Spleen (tissue), 11 donors: ENCODE data around the gene BTAF1. TPM values are rescaled to one million over a fixed set of nuclear protein-coding genes. Genes with fewer than 3 reads are reported as not detected.

Source experiments
- DNase-seq: peaks from one replicate; pipeline ENCODE4 v3.0.0-alpha.2; 2020
- H3K27ac ChIP-seq, 8 donors: fragments of 200-600 bp; sonication (generic) in 7 of 8; 1 replicate in 4 of 8; 2 replicates in 4 of 8; pipeline versions ENCODE4 v1.5.0 to v1.8.0; 2016 to 2021; ENCODE audit warnings: inconsistent platforms in 4 of 8, mild to moderate bottlenecking in 4 of 8, moderate library complexity in 1 of 8
- H3K27me3 ChIP-seq, 7 donors: fragments of 200-600 bp; sonication (generic) in 6 of 7; replicated peaks in 1 of 7; 1 replicate in 4 of 7; 2 replicates in 3 of 7; pipeline versions ENCODE4 v1.5.0 to v1.8.0; 2016 to 2021; ENCODE audit warnings: inconsistent platforms in 3 of 7, mild to moderate bottlenecking in 1 of 7
- H3K36me3 ChIP-seq, 6 donors: fragments of 200-600 bp; sonication (generic) in 5 of 6; 1 replicate in 4 of 6; 2 replicates in 2 of 6; pipeline versions ENCODE4 v1.5.0 to v1.8.0; 2016 to 2021; ENCODE audit warnings: inconsistent platforms in 2 of 6
- H3K4me1 ChIP-seq, 6 donors: fragments of 200-600 bp; sonication (generic) in 5 of 6; 1 replicate in 3 of 6; 2 replicates in 3 of 6; pipeline versions ENCODE4 v1.5.0 to v1.8.0; 2016 to 2021; ENCODE audit warnings: inconsistent platforms in 3 of 6
- H3K4me3 ChIP-seq, 8 donors: fragments of 200-600 bp; sonication (generic) in 7 of 8; 1 replicate in 4 of 8; 2 replicates in 4 of 8; pipeline versions ENCODE4 v1.5.0 to v1.8.0; 2016 to 2021; ENCODE audit warnings: inconsistent platforms in 4 of 8, mild to moderate bottlenecking in 4 of 8, moderate library complexity in 2 of 8
- H3K9me3 ChIP-seq, 8 donors: fragments of 200-600 bp; sonication (generic) in 7 of 8; 1 replicate in 4 of 8; 2 replicates in 4 of 8; pipeline versions ENCODE4 v1.5.0 to v1.8.0; 2016 to 2021; ENCODE audit warnings: inconsistent platforms in 4 of 8
- CTCF ChIP-seq, 11 experiments: fragments of 200-600 bp in 7 of 11; fragments of 450-650 bp in 4 of 11; sonication (generic) in 4 of 11; IDR thresholded peaks in 8 of 11; conservative IDR thresholded peaks in 3 of 11; 1 replicate in 7 of 11; 2 replicates in 4 of 11; pipeline versions ENCODE4 v1.4.0 to v1.8.0; 2016 to 2021; ENCODE audit warnings: antibody characterized with exemption in 11 of 11, inconsistent platforms in 4 of 11, mild to moderate bottlenecking in 1 of 11
- POLR2A ChIP-seq, 3 donors: fragments of 450-650 bp; IDR thresholded peaks; one replicate each; pipeline ENCODE4 v1.5.1; 2017; ENCODE audit warnings: antibody characterized with exemption in 3 of 3, mild to moderate bottlenecking in 1 of 3
- POLR2AphosphoS5 ChIP-seq, 3 donors: sonication (generic); formaldehyde crosslinking; IDR thresholded peaks; one replicate each; pipeline ENCODE4 v1.5.1; 2017; ENCODE audit warnings: antibody characterized with exemption in 3 of 3
- WGBS, 5 donors: extraction: QIAGEN DNeasy Blood & Tissue Kit in 3 of 5; methylation state at CpG; one replicate each; pipeline versions ENCODE4 v1.1.5 to v1.1.7; 2013 to 2018; 5-methylcytosine and 5-hydroxymethylcytosine counted together
- intact Hi-C: fragments of 100-400 bp; cut with DNase I; formaldehyde crosslinking; loops from one replicate; pipeline ENCODE4 v1.15.0; 2023; ENCODE audit warnings: low total_unique reads
- polyA plus RNA-seq, 3 donors: library from polyadenylated mRNA; stranded (reverse); fragments of 200-250 nt; gene quantifications; one replicate each; pipeline ENCODE4 v1.2.1, GENCODE V29; 2013
- total RNA-seq, 7 donors: library from RNA; depleted of rRNA in 3 of 7; stranded (reverse); fragments of >200 nt in 3 of 7; fragmentation: NEBNext Ultra II Directional in 4 of 7; extraction: Animal tissue kit (Norgen Biotek cat#: 25700) in 4 of 7; gene quantifications; one replicate each; pipeline versions ENCODE4 v1.1.0 to v1.2.1, GENCODE V29; 2016 to 2021
- donor health status: healthy with polysubstance abuse.
- donor health status: DM: no; HTN: no; CAD: no; lungs with moderate emphysema.
- donor health status: DM: no; HTN: no; CAD: no.
- donor health status: Bipolar disorder and iron deficiency.
- donor health status: healthy.
- donor health status: DM: no; HTN: no; CAD: no.
- donor health status: DM: yes; HTN: yes; CAD: no.

The BTAF1 gene
- total and polyA plus RNA-seq, 10 donors: 8.8 to 69.2 (median 50.2) TPM

- Histone ChIP-seq H3K4me1 (no peaks in the 10 kb centered on the region), H3K9me3 (no peaks in the 10 kb centered on the region), H3K36me3 (peaks cover 0 to 91% (median 19%) of the 10 kb centered on the region in 6 donors), H3K27me3 (no peaks in the 10 kb centered on the region), H3K27ac (no peak overlapping the region), H3K4me3 (no peak overlapping the region)
- 69 to 82% (median 79%) methylated on average over 5 of the region's 5 CpGs for WGBS, 5 donors
- TF ChIP-seq POLR2A (IDR thresholded peaks at IDR 0.05) (no peak), POLR2AphosphoS5 (IDR thresholded peaks at IDR 0.05) (no peak), CTCF (IDR thresholded peaks at IDR 0.05 in 8 of 11, conservative IDR thresholded peaks at IDR 0.05 in 3 of 11) (no peak)
- intact Hi-C loops: no loop called here
- no peak for DNase-seq
These were observed 21.5 kb downstream of the BTAF1 start for GRCh38 chr10:91944880-91945630.

- Histone ChIP-seq H3K36me3 (peaks cover 0 to 95% (median 74%) of the 10 kb centered on the region in 6 donors), H3K27ac (no peak overlapping the region), H3K4me1 (no peaks in the 10 kb centered on the region), H3K9me3 (no peaks in the 10 kb centered on the region), H3K27me3 (no peaks in the 10 kb centered on the region), H3K4me3 (no peak overlapping the region)
- TF ChIP-seq POLR2AphosphoS5 (IDR thresholded peaks at IDR 0.05) (no peak), CTCF (IDR thresholded peaks at IDR 0.05 in 8 of 11, conservative IDR thresholded peaks at IDR 0.05 in 3 of 11) (no peak), POLR2A (IDR thresholded peaks at IDR 0.05) (no peak)
- 93 to 98% (median 95%) methylated on average over 2 of the region's 2 CpGs for WGBS, 5 donors
- no peak for DNase-seq
- intact Hi-C loops: no loop called here
These were observed 30.1 kb downstream of the BTAF1 start for GRCh38 chr10:91953600-91954160.

GRCh38 chr10:91955114-91955513 is 31.5 kb downstream of the BTAF1 start:
- Histone ChIP-seq H3K36me3 (peaks cover 0 to 100% (median 83%) of the 10 kb centered on the region in 6 donors), H3K4me3 (no peak overlapping the region), H3K27ac (no peak overlapping the region), H3K27me3 (no peaks in the 10 kb centered on the region), H3K9me3 (no peaks in the 10 kb centered on the region), H3K4me1 (no peaks in the 10 kb centered on the region)
- no peak for DNase-seq
- TF ChIP-seq POLR2AphosphoS5 (IDR thresholded peaks at IDR 0.05) (no peak), POLR2A (IDR thresholded peaks at IDR 0.05) (no peak), CTCF (IDR thresholded peaks at IDR 0.05 in 8 of 11, conservative IDR thresholded peaks at IDR 0.05 in 3 of 11) (no peak)
- intact Hi-C loops: no loop called here
- 86 to 98% (median 91%) methylated on average over 3 of the region's 3 CpGs for WGBS, 5 donors

- TF ChIP-seq POLR2A (IDR thresholded peaks at IDR 0.05): no peak
- no peak for TF ChIP-seq CTCF (IDR thresholded peaks at IDR 0.05 in 8 of 11, conservative IDR thresholded peaks at IDR 0.05 in 3 of 11)
- no peak for TF ChIP-seq POLR2AphosphoS5 (IDR thresholded peaks at IDR 0.05)
- Histone ChIP-seq H3K4me3 (no peak overlapping the region), H3K4me1 (no peaks in the 10 kb centered on the region), H3K36me3 (peaks cover 0 to 100% (median 87%) of the 10 kb centered on the region in 6 donors), H3K27ac (no peak overlapping the region), H3K9me3 (no peaks in the 10 kb centered on the region), H3K27me3 (no peaks in the 10 kb centered on the region)
- WGBS, 5 donors: 91 to 100% (median 95%) methylated on average over 1 of the region's 1 CpG
- intact Hi-C loops: no loop called here
- no peak for DNase-seq
These were observed 33.5 kb downstream of the BTAF1 start for GRCh38 chr10:91957091-91957490.
